HEK293 (cell line): ENCODE results near the gene RPL36.

ENCODE experiments used
- CTCF ChIA-PET: fragments of 350-600 bp; formaldehyde crosslinking; extraction: SDS; loops from one replicate; lab custom pipeline; 2021; ENCODE audit warnings: antibody characterized with exemption; lab: Yijun Ruan, JAX
- POLR2A ChIA-PET: fragments of 300-600 bp; formaldehyde crosslinking; extraction: SDS; loops from one replicate; lab custom pipeline; 2020; ENCODE audit warnings: antibody characterized with exemption, inconsistent platforms; lab: Yijun Ruan, JAX
- H3K27ac ChIP-seq: fragments of 200-500 bp; sonication (Bioruptor generic); 2 replicates; pipeline ENCODE4 v1.5.1; 2014; ENCODE audit warnings: low read depth, low read length, control low read depth, inconsistent platforms; ENCODE audit errors: extremely low read depth
- H3K36me3 ChIP-seq, 2 experiments: fragments of 200-500 bp in 1 of 2; sonication (Bioruptor generic) in 1 of 2; 1 replicate in 1 of 2; 2 replicates in 1 of 2; pipeline ENCODE4 v1.5.1; 2014 to 2017; ENCODE audit warnings: inconsistent platforms in 2 of 2, low read length in 2 of 2; ENCODE audit not compliant: control insufficient read depth in 2 of 2, insufficient read depth in 1 of 2
- H3K4me1 ChIP-seq: fragments of 200-500 bp; sonication (Bioruptor generic); 2 replicates; pipeline ENCODE4 v1.5.1; 2014; ENCODE audit warnings: mild to moderate bottlenecking, low read length, inconsistent platforms; ENCODE audit not compliant: control insufficient read depth, insufficient read depth
- H3K4me3 ChIP-seq: 2 replicates; pipeline ENCODE4 v1.5.1; 2011; ENCODE audit warnings: low read depth, mild to moderate bottlenecking, control low read depth, low read length, moderate library complexity
- H3K9me3 ChIP-seq: fragments of 200-500 bp; sonication (Bioruptor generic); 2 replicates; pipeline ENCODE4 v1.5.1; 2014; ENCODE audit warnings: low read depth, low read length, inconsistent platforms; ENCODE audit not compliant: control insufficient read depth, insufficient read depth
- ZFP41 ChIP-seq: fragments of 450-650 bp; formaldehyde crosslinking; IDR thresholded peaks from 2 replicates; pipeline ENCODE4 v1.5.1; 2016; ENCODE audit warnings: missing biosample characterization, missing genetic modification characterization, borderline replicate concordance
- ZNF266 ChIP-seq: fragments of 450-650 bp; formaldehyde crosslinking; IDR thresholded peaks from 2 replicates; pipeline ENCODE4 v1.5.1; 2016; ENCODE audit warnings: missing biosample characterization, missing genetic modification characterization, low read depth
- ZNF394 ChIP-seq: fragments of 450-650 bp; formaldehyde crosslinking; IDR thresholded peaks from 2 replicates; pipeline ENCODE4 v1.5.1; 2016; ENCODE audit warnings: missing biosample characterization, missing genetic modification characterization, mild to moderate bottlenecking, moderate library complexity, borderline replicate concordance
- ZNF549 ChIP-seq: fragments of 450-650 bp; IDR thresholded peaks from 2 replicates; pipeline ENCODE4 v1.5.1; 2018; ENCODE audit warnings: missing biosample characterization, missing genetic modification characterization, mild to moderate bottlenecking, inconsistent platforms, moderate library complexity
- ZNF571 ChIP-seq: fragments of 450-650 bp; formaldehyde crosslinking; IDR thresholded peaks from 2 replicates; pipeline ENCODE4 v1.5.0; 2017; ENCODE audit warnings: missing biosample characterization, missing genetic modification characterization
- ZSCAN23 ChIP-seq: fragments of 450-650 bp; formaldehyde crosslinking; IDR thresholded peaks from 2 replicates; pipeline ENCODE4 v1.5.1; 2016; ENCODE audit warnings: missing biosample characterization, missing genetic modification characterization
- ZXDB ChIP-seq: fragments of 450-650 bp; formaldehyde crosslinking; IDR thresholded peaks from 2 replicates; pipeline ENCODE4 v1.5.1; 2016; ENCODE audit warnings: missing biosample characterization, missing genetic modification characterization
- TF ChIP-seq, protein P1 (sequence below): fragments of 450-650 bp; formaldehyde crosslinking; IDR thresholded peaks from 2 replicates; pipeline ENCODE4 v1.5.1; 2016; ENCODE audit warnings: missing biosample characterization, missing genetic modification characterization
- TF ChIP-seq, protein P2 (sequence below): fragments of 450-650 bp; formaldehyde crosslinking; IDR thresholded peaks from 2 replicates; pipeline ENCODE4 v1.5.1; 2016; ENCODE audit warnings: missing biosample characterization, missing genetic modification characterization, borderline replicate concordance
- TF ChIP-seq, protein P3 (sequence below): fragments of 450-650 bp; formaldehyde crosslinking; optimal IDR thresholded peaks from 2 replicates; pipeline ENCODE3; 2016; ENCODE audit warnings: missing biosample characterization, mild to moderate bottlenecking, missing genetic modification characterization
- TF ChIP-seq, protein P4 (sequence below): fragments of 450-650 bp; formaldehyde crosslinking; IDR thresholded peaks from 2 replicates; pipeline ENCODE4 v1.5.1; 2017; ENCODE audit warnings: missing biosample characterization, missing genetic modification characterization

RPL36 gene

DNA sequence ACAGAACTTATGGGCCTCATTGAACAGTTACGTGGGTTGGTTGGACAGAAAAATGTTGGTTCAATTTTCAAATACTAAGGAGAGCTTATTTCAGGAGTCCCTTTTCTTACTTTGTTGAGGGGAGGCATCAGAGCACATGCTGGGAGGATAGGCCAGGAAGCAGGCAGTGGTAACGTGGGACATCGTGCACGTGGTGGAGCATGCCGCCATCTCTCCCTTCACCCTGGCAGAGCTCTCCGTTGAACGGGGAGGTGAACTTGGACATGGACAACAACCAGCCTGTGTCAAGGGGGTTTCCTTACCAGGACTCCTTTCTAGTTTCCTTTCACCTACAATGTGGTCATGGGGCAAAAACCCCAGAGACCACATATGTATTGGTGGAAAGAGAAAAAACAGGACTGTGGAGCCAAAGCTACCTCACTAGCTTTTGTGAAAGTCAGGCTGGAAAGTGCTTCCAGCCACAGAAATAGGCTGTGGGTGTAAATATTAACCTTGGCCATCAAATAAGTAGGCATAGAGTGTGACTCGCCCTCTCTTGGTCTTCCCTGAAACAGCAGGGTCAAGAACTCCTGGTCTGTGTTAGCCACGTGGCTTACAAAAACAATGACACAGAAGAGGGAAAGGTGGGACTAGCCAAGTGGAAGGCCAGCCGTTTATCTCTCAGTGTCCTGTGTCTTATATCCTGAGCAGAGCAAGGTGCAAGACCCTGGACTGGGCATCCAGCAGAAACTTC is 24.1 kb upstream of the RPL36 start:
- POLR2A ChIA-PET = interaction anchor here (1.0 to 1.9 kb wide), 3 partner anchors 24 to 43 kb away, joined by 4 to 5 read pairs (median 5); partner anchors contain the start of genes RPL36, SAFB and SAFB2
- H3K4me1 ChIP-seq = no peaks in the 10 kb centered on the region
- peaks cover 44 to 86% of the 10 kb centered on the region in 2 experiments for H3K36me3 ChIP-seq
- 0 out of 2 replicates have a peak overlapping the region, but pooled peaks have one; percentile 11 for H3K27ac ChIP-seq
- no peaks in the 10 kb centered on the region for H3K9me3 ChIP-seq
- CTCF ChIA-PET = interaction anchor here (1.0 to 1.1 kb wide), 2 partner anchors 11 to 29 kb away, joined by 3 read pairs; no protein-coding TSS in a partner anchor
- H3K4me3 ChIP-seq = no peak overlapping the region
- no peak for TF ChIP-seq ZFP41 (tag by site-specific recombination)
- TF ChIP-seq ZNF266 (tag by site-specific recombination) = no peak
- TF ChIP-seq, protein P1, sequence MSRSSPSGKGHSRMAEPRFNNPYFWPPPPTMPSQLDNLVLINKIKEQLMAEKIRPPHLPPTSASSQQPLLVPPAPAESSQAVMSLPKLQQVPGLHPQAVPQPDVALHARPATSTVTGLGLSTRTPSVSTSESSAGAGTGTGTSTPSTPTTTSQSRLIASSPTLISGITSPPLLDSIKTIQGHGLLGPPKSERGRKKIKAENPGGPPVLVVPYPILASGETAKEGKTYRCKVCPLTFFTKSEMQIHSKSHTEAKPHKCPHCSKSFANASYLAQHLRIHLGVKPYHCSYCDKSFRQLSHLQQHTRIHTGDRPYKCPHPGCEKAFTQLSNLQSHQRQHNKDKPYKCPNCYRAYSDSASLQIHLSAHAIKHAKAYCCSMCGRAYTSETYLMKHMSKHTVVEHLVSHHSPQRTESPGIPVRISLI (tag by site-specific recombination) = no peak
- no peak for TF ChIP-seq ZNF549 (tag by site-specific recombination)
- no peak for TF ChIP-seq ZSCAN23 (tag by site-specific recombination)
- TF ChIP-seq ZXDB (tag by site-specific recombination) = no peak
- no peak for TF ChIP-seq ZNF571 (tag by site-specific recombination)
- TF ChIP-seq, protein P2, sequence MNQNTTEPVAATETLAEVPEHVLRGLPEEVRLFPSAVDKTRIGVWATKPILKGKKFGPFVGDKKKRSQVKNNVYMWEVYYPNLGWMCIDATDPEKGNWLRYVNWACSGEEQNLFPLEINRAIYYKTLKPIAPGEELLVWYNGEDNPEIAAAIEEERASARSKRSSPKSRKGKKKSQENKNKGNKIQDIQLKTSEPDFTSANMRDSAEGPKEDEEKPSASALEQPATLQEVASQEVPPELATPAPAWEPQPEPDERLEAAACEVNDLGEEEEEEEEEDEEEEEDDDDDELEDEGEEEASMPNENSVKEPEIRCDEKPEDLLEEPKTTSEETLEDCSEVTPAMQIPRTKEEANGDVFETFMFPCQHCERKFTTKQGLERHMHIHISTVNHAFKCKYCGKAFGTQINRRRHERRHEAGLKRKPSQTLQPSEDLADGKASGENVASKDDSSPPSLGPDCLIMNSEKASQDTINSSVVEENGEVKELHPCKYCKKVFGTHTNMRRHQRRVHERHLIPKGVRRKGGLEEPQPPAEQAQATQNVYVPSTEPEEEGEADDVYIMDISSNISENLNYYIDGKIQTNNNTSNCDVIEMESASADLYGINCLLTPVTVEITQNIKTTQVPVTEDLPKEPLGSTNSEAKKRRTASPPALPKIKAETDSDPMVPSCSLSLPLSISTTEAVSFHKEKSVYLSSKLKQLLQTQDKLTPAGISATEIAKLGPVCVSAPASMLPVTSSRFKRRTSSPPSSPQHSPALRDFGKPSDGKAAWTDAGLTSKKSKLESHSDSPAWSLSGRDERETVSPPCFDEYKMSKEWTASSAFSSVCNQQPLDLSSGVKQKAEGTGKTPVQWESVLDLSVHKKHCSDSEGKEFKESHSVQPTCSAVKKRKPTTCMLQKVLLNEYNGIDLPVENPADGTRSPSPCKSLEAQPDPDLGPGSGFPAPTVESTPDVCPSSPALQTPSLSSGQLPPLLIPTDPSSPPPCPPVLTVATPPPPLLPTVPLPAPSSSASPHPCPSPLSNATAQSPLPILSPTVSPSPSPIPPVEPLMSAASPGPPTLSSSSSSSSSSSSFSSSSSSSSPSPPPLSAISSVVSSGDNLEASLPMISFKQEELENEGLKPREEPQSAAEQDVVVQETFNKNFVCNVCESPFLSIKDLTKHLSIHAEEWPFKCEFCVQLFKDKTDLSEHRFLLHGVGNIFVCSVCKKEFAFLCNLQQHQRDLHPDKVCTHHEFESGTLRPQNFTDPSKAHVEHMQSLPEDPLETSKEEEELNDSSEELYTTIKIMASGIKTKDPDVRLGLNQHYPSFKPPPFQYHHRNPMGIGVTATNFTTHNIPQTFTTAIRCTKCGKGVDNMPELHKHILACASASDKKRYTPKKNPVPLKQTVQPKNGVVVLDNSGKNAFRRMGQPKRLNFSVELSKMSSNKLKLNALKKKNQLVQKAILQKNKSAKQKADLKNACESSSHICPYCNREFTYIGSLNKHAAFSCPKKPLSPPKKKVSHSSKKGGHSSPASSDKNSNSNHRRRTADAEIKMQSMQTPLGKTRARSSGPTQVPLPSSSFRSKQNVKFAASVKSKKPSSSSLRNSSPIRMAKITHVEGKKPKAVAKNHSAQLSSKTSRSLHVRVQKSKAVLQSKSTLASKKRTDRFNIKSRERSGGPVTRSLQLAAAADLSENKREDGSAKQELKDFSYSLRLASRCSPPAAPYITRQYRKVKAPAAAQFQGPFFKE (tag by site-specific recombination) = no peak
- TF ChIP-seq, protein P3, sequence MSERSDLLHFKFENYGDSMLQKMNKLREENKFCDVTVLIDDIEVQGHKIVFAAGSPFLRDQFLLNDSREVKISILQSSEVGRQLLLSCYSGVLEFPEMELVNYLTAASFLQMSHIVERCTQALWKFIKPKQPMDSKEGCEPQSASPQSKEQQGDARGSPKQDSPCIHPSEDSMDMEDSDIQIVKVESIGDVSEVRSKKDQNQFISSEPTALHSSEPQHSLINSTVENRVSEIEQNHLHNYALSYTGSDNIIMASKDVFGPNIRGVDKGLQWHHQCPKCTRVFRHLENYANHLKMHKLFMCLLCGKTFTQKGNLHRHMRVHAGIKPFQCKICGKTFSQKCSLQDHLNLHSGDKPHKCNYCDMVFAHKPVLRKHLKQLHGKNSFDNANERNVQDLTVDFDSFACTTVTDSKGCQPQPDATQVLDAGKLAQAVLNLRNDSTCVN (tag by site-specific recombination) = no peak
- no peak for TF ChIP-seq ZNF394 (tag by site-specific recombination)
- TF ChIP-seq, protein P4, sequence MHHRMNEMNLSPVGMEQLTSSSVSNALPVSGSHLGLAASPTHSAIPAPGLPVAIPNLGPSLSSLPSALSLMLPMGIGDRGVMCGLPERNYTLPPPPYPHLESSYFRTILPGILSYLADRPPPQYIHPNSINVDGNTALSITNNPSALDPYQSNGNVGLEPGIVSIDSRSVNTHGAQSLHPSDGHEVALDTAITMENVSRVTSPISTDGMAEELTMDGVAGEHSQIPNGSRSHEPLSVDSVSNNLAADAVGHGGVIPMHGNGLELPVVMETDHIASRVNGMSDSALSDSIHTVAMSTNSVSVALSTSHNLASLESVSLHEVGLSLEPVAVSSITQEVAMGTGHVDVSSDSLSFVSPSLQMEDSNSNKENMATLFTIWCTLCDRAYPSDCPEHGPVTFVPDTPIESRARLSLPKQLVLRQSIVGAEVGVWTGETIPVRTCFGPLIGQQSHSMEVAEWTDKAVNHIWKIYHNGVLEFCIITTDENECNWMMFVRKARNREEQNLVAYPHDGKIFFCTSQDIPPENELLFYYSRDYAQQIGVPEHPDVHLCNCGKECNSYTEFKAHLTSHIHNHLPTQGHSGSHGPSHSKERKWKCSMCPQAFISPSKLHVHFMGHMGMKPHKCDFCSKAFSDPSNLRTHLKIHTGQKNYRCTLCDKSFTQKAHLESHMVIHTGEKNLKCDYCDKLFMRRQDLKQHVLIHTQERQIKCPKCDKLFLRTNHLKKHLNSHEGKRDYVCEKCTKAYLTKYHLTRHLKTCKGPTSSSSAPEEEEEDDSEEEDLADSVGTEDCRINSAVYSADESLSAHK = no peak
- TF ChIP-seq, all 188 proteins: peak for 0
